Activated CD8-positive, alpha-beta T cell treated with anti-CD3 and anti-CD28 coated beads, Interleukin-2, amount 10 ng/mL, durations not matched to agents 7 days and 5 days (primary cell): ENCODE measurements around the gene HIRA. TPM values are rescaled to one million over a fixed set of nuclear protein-coding genes. Genes with fewer than 3 reads are reported as not detected.

Experiments
- total RNA-seq, 2 experiments: library from RNA; stranded (reverse); gene quantifications; one replicate each; pipeline ENCODE4 v1.2.3, GENCODE V29; 2021

Gene HIRA
- total RNA-seq, 2 experiments from 2014 or later: 47.0 to 48.1 TPM

Other genes with a start within 250 kb of the HIRA start
- gene CLTCL1, start 140.0 kb downstream of the HIRA start, total RNA-seq: under 1 TPM; 0.44 to 0.58 TPM
- gene MRPL40, start 812 bp upstream of the HIRA start, total RNA-seq: 10 to 100 TPM; 26.8 to 29.5 TPM
- 10 to 100 TPM; 33.9 to 35.0 TPM for gene C22orf39, start 16.0 kb upstream of the HIRA start, total RNA-seq
- gene UFD1, start 47.5 kb upstream of the HIRA start, total RNA-seq: 10 to 100 TPM; 94.3 to 97.2 TPM
- gene CDC45, start 48.2 kb upstream of the HIRA start, total RNA-seq: 10 to 100 TPM; 90.2 to 94.3 TPM
- not detected for gene CLDN5, start 92.7 kb upstream of the HIRA start, total RNA-seq